Upper lobe of right lung (tissue), 1 donor: ENCODE measurements around the gene RALGAPA1. TPM values are rescaled to one million over a fixed set of nuclear protein-coding genes. Genes with fewer than 3 reads are reported as not detected.

Experiments
- ATAC-seq: fragments of 200-7000 bp; cut with Tn5 transposase; one replicate; pipeline ENCODE4 v1.9.1; 2020; ENCODE audit warnings: mild to moderate bottlenecking, moderate library complexity
- DNase-seq: peaks from one replicate; pipeline ENCODE4 v3.0.0-alpha.2; 2020
- H3K27ac ChIP-seq: fragments of 200-600 bp; one replicate; pipeline ENCODE4 v1.8.0; 2022
- H3K27me3 ChIP-seq: fragments of 200-600 bp; one replicate; pipeline ENCODE4 v1.8.0; 2022; ENCODE audit warnings: mild to moderate bottlenecking
- H3K36me3 ChIP-seq: fragments of 200-600 bp; one replicate; pipeline ENCODE4 v1.8.0; 2022
- H3K4me1 ChIP-seq: fragments of 200-600 bp; one replicate; pipeline ENCODE4 v1.8.0; 2022
- H3K4me3 ChIP-seq: fragments of 200-600 bp; one replicate; pipeline ENCODE4 v1.8.0; 2022; ENCODE audit warnings: mild to moderate bottlenecking
- H3K9me3 ChIP-seq: fragments of 200-600 bp; one replicate; pipeline ENCODE4 v1.8.0; 2022
- CTCF ChIP-seq: fragments of 200-600 bp; IDR thresholded peaks from one replicate; pipeline ENCODE4 v1.8.0; 2022; ENCODE audit warnings: antibody characterized with exemption
- intact Hi-C: fragments of 100-400 bp; cut with DNase I; formaldehyde crosslinking; loops from one replicate; pipeline ENCODE4 v1.11.0; 2022
- total RNA-seq: library from RNA; stranded (reverse); fragmentation: NEBNext Ultra II Directional; extraction: Animal tissue kit (Norgen Biotek cat#: 25700); gene quantifications from one replicate; pipeline ENCODE4 v1.2.1, GENCODE V29; 2021
- donor health status: DM: no; HTN: yes; CAD: no; lungs with severe emphysema.

RALGAPA1 gene
- total RNA-seq, 1 donor from 2014 or later: 58.9 TPM

- Histone ChIP-seq H3K27me3 (no peaks in the 10 kb centered on the region), H3K4me3 (no peak overlapping the region), H3K9me3 (no peaks in the 10 kb centered on the region), H3K36me3 (no peaks in the 10 kb centered on the region), H3K4me1 (no peaks in the 10 kb centered on the region), H3K27ac (no peak overlapping the region)
- DNase-seq (no peak), ATAC-seq (no peak)
- TF ChIP-seq CTCF: no peak
- intact Hi-C loops: no loop called here
Observed at GRCh38 chr14:35699791-35700444, 109.2 kb downstream of the RALGAPA1 start.

DNA sequence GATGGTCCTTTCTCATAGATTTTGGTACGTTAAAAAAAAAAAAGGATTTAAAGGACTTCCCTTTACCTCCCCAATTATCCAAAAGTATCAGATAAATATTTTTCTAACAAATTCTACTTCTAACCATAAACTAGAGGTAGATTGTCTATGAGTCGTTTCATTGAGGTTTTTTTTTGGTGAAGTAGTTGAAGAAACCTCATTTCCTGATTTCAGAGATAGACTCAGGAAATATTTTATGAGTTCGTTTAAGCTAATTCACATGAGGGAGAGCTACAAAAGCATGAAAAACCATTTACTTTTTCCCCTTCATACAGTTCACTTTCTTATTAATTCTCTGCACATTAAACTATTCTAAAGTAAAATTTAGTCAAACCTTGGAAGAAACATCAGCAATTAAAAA is 112.5 kb downstream of the RALGAPA1 start:
- H3K27ac ChIP-seq: no peak overlapping the region
- intact Hi-C loops: no loop called here
- H3K36me3 ChIP-seq: no peaks in the 10 kb centered on the region
- DNase-seq (no peak), ATAC-seq (no peak)
- no peak for TF ChIP-seq CTCF
- H3K4me1 ChIP-seq: no peaks in the 10 kb centered on the region
- H3K4me3 ChIP-seq: no peak overlapping the region
- no peaks in the 10 kb centered on the region for H3K9me3 ChIP-seq
- no peaks in the 10 kb centered on the region for H3K27me3 ChIP-seq

GRCh38 chr14:35696119-35696518 is 113.0 kb downstream of the RALGAPA1 start:
- no peaks in the 10 kb centered on the region for H3K4me1 ChIP-seq
- no peak overlapping the region for H3K27ac ChIP-seq
- H3K4me3 ChIP-seq: no peak overlapping the region
- intact Hi-C loops: no loop called here
- no peaks in the 10 kb centered on the region for H3K36me3 ChIP-seq
- no peak for DNase-seq
- ATAC-seq: no peak
- no peak for TF ChIP-seq CTCF
- no peaks in the 10 kb centered on the region for H3K27me3 ChIP-seq
- no peaks in the 10 kb centered on the region for H3K9me3 ChIP-seq

DNA sequence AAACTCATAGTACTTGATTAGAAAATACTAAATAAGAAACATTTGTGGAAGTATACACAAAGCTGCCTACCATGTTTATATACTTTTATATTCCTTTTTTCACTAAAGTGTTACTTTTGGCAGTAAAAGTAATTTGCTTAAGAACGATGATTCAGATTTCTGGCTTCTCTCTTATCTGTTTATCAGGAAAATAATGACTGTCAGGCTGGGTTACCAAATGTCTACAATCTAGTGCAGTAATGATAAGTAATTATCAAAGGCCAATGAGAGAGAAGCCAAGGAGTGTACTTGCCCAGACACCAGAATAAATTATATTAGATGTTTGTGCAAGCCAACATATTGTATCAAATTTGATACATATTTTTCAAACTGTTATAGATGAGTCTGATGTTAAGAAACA is 113.4 kb downstream of the RALGAPA1 start:
- Histone ChIP-seq H3K4me3 (no peak overlapping the region), H3K36me3 (no peaks in the 10 kb centered on the region), H3K27me3 (no peaks in the 10 kb centered on the region), H3K9me3 (no peaks in the 10 kb centered on the region), H3K27ac (no peak overlapping the region), H3K4me1 (no peaks in the 10 kb centered on the region)
- intact Hi-C loops: no loop called here
- ATAC-seq: no peak
- TF ChIP-seq CTCF: no peak
- no peak for DNase-seq

- Histone ChIP-seq H3K27ac (no peak overlapping the region), H3K36me3 (no peaks in the 10 kb centered on the region), H3K9me3 (no peaks in the 10 kb centered on the region), H3K4me3 (no peak overlapping the region), H3K27me3 (no peaks in the 10 kb centered on the region), H3K4me1 (no peaks in the 10 kb centered on the region)
- ATAC-seq (no peak), DNase-seq (no peak)
- intact Hi-C loops: no loop called here
- no peak for TF ChIP-seq CTCF
Observed at GRCh38 chr14:35695072-35695471, 114.0 kb downstream of the RALGAPA1 start.

GRCh38 chr14:35689000-35689460 is 120.1 kb downstream of the RALGAPA1 start:
- intact Hi-C loops: no loop called here
- no peak for TF ChIP-seq CTCF
- no peak for ATAC-seq

More at GRCh38 chr14:35689000-35689460, 120.1 kb downstream of the RALGAPA1 start:
- Histone ChIP-seq H3K4me3 (no peak overlapping the region), H3K27me3 (no peaks in the 10 kb centered on the region), H3K9me3 (no peaks in the 10 kb centered on the region), H3K4me1 (no peaks in the 10 kb centered on the region), H3K27ac (no peak overlapping the region), H3K36me3 (peaks cover 26% of the 10 kb centered on the region)
- DNase-seq: no peak
